Ovary (tissue), 9 donors: Measurements from ENCODE around the gene SPI1. TPM values are rescaled to one million over a fixed set of nuclear protein-coding genes. Genes with fewer than 3 reads are reported as not detected.

Experiments
- DNase-seq, 5 donors: peaks; one replicate each; pipeline ENCODE4 v3.0.0-alpha.2; 2019 to 2020
- H3K27ac ChIP-seq, 2 donors: fragments of 200-600 bp; one replicate each; pipeline versions ENCODE4 v1.5.1 to v1.8.0; 2019 to 2022
- H3K27me3 ChIP-seq: fragments of 200-600 bp; one replicate; pipeline ENCODE4 v1.8.0; 2022
- H3K36me3 ChIP-seq: fragments of 200-600 bp; sonication (generic); one replicate; pipeline ENCODE4 v1.5.1; 2019
- H3K4me1 ChIP-seq: one replicate; pipeline ENCODE4 v1.8.1; 2013; ENCODE audit warnings: mild to moderate bottlenecking, moderate library complexity; ENCODE audit not compliant: insufficient read depth
- H3K4me3 ChIP-seq: fragments of 200-600 bp; sonication (generic); one replicate; pipeline ENCODE4 v1.5.1; 2017
- H3K9me3 ChIP-seq, 2 donors: fragments of 200-600 bp in 1 of 2; sonication (generic) in 1 of 2; one replicate each; pipeline versions ENCODE4 v1.5.1 to v1.8.1; 2013 to 2019; ENCODE audit warnings: mild to moderate bottlenecking in 1 of 2, moderate library complexity in 1 of 2
- EP300 ChIP-seq: sonication (generic); formaldehyde crosslinking; IDR thresholded peaks from one replicate; pipeline ENCODE4 v1.6.1; 2017; ENCODE audit warnings: antibody characterized with exemption
- POLR2A ChIP-seq: fragments of 450-650 bp; IDR thresholded peaks from one replicate; pipeline ENCODE4 v1.6.1; 2017; ENCODE audit warnings: antibody characterized with exemption, mild to moderate bottlenecking, moderate library complexity
- WGBS, 3 donors: extraction: QIAGEN DNeasy Blood & Tissue Kit in 1 of 3; methylation state at CpG; one replicate each; pipeline versions ENCODE4 v1.1.5 to v1.1.7; 2013 to 2017; 5-methylcytosine and 5-hydroxymethylcytosine counted together
- intact Hi-C, 4 donors: fragments of 100-400 bp; cut with DNase I; formaldehyde crosslinking; loops; one replicate each; pipeline versions ENCODE4 v1.11.0 to v1.15.1; 2022 to 2023
- polyA plus RNA-seq, 2 donors: library from polyadenylated mRNA; stranded (reverse); fragments of 200-250 nt in 1 of 2; fragments of 350-450 nt in 1 of 2; fragmentation: Illumina TruSeq in 1 of 2; extraction: RNeasy Lipid Tissue Mini Kit (QIAGEN cat#74804) in 1 of 2; gene quantifications; one replicate each; pipeline ENCODE4 v1.2.3, GENCODE V29; 2013 to 2014
- total RNA-seq, 7 donors: library from RNA; depleted of rRNA in 2 of 7; stranded (reverse); fragments of >200 nt in 2 of 7; fragmentation: NEBNext Ultra II Directional in 3 of 7; extraction: Animal tissue kit (Norgen Biotek cat#: 25700) in 3 of 7; gene quantifications; one replicate each; pipeline versions ENCODE4 v1.1.0 to v1.2.4, GENCODE V29; 2016 to 2023
- TF ChIP-seq, protein P1 (sequence below), 3 donors: fragments of 450-650 bp in 2 of 3; fragments of 200-600 bp in 1 of 3; IDR thresholded peaks; one replicate each; pipeline versions ENCODE4 v1.5.1 to v1.8.0; 2016 to 2022; ENCODE audit warnings: antibody characterized with exemption in 3 of 3, mild to moderate bottlenecking in 1 of 3
- donor health status: DM: no; HTN: no; CAD: no; lungs with moderate emphysema.
- donor health status: DM: no; HTN: no; CAD: no.
- donor health status: Bipolar disorder and iron deficiency.
- donor health status: DM: yes; HTN: yes; CAD: no.
- donor health status: DM: no; HTN: no; CAD: no.
- donor health status: DM: yes; HTN: yes; CAD: no.

Gene SPI1
- total and polyA plus RNA-seq, 9 donors: 3.9 to 21.5 (median 6.8) TPM

DNA sequence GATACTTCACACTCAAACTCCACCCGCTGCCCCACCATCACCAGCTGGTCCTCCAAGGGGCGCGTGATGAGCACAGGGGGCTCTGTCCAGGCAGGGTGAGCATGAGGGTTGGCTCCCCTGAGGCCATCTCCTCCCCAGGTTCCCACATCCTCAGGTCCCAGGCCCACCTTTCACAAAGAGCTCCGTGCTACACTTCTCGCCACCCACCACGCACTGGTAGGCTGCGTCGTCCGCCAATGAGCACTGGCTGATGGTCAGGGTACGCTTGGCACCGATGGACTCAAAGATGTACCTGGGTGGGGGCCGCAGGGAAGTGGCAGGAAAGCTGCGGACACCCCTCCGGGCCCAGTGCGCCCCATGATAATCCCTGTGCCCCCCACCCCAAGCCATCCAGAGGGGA, 35.5 kb downstream of the SPI1 start:
- no peaks in the 10 kb centered on the region for H3K9me3 ChIP-seq
- no peak for DNase-seq
- no peaks in the 10 kb centered on the region for H3K27me3 ChIP-seq
- no peaks in the 10 kb centered on the region for H3K36me3 ChIP-seq
- WGBS, 3 donors: 93 to 98% (median 96%) methylated on average over 15 of the region's 15 CpGs
- TF ChIP-seq EP300: no peak
- TF ChIP-seq, protein P1, sequence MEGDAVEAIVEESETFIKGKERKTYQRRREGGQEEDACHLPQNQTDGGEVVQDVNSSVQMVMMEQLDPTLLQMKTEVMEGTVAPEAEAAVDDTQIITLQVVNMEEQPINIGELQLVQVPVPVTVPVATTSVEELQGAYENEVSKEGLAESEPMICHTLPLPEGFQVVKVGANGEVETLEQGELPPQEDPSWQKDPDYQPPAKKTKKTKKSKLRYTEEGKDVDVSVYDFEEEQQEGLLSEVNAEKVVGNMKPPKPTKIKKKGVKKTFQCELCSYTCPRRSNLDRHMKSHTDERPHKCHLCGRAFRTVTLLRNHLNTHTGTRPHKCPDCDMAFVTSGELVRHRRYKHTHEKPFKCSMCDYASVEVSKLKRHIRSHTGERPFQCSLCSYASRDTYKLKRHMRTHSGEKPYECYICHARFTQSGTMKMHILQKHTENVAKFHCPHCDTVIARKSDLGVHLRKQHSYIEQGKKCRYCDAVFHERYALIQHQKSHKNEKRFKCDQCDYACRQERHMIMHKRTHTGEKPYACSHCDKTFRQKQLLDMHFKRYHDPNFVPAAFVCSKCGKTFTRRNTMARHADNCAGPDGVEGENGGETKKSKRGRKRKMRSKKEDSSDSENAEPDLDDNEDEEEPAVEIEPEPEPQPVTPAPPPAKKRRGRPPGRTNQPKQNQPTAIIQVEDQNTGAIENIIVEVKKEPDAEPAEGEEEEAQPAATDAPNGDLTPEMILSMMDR (IDR thresholded peaks at IDR 0.05): no peak
- no peak for TF ChIP-seq POLR2A
- no peak overlapping the region for H3K4me3 ChIP-seq
- intact Hi-C loops: no loop called here
- H3K4me1 ChIP-seq: no peaks in the 10 kb centered on the region
- H3K27ac ChIP-seq: no peak overlapping the region

DNA sequence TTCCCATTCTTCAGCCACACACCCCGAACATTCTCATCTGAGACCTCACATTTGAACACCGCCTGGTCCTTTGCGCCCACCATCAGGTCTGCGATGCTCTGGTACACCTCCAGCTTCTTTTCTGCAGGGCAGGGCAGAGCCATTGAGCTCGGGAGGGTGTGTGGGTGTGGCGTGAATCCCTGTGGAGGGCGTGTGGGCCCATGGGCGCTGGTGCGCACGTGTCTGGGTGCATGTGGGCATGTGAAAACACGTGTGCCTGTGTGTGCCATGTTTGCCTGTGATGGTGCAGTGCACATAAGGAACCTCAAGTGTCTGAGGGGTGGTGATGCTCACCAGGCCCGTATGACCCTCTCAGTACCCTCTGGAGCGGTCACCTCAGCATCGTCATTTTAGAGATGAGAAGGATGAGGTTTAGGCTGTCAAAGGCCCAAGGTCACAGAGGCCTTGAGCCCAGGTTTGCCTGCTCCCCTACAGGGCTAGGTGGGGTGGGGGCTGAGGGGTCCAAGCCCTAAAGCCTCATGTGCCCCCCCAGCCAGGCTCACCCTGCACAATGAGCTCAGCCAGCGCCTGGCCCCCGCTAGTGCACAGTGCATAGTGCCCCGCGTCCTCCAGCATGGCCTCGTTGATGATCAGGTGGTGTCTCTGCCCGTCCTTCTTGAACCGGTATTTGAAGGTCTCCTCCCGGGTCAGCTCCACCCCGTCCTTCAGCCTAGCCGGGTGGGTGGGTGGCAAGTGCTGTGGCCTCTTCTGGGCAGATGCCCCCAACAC, 36.1 kb downstream of the SPI1 start:
- no peak for DNase-seq
- Histone ChIP-seq H3K27me3 (no peaks in the 10 kb centered on the region), H3K9me3 (no peaks in the 10 kb centered on the region), H3K4me3 (no peak overlapping the region), H3K4me1 (no peaks in the 10 kb centered on the region), H3K36me3 (no peaks in the 10 kb centered on the region), H3K27ac (no peak overlapping the region)
- 84 to 89% (median 85%) methylated on average over 24 of the region's 24 CpGs for WGBS, 3 donors
- intact Hi-C loops: no loop called here
- no peak for TF ChIP-seq POLR2A
- TF ChIP-seq EP300: no peak
- TF ChIP-seq, protein P1 (IDR thresholded peaks at IDR 0.05): no peak

DNA sequence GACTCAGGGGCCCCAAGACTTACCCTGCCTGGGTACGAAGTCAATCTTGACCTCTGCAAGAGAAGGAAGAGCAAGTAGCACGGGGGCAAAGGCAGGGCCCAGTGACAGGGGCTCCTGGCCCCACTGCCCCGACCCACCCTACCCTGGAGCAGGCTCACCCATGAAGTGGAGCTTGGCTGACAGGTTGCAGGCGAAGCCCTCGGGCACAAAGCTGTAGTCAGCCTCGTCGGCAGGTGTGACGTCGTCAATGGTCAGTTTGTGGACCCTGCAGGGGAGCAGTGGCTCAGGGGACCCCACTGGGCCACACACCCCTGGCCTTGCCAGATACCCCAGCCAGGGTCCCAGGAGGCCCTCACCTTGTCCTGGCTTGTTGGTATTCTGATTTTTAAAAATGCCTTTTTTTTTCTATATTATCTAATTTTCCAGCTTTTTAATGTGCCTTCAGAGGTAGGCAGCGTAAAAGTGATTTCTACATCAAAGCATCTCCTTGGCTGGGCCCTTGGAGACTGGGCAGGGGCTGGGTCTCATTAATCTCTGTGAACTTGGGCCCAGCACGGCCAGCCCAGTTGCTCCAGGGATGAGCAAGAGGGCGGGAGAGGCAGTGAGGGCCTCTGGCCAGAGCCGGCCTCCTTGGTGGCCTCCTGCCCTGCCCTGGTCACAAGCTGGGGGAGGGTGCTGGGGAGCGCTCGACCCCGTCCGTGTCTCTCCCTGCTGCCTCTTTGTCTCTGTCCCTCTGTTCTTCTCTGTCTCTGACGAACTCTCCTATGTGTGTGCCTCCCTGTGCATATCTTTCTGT, 37.2 kb downstream of the SPI1 start:
- Histone ChIP-seq H3K36me3 (no peaks in the 10 kb centered on the region), H3K27me3 (no peaks in the 10 kb centered on the region), H3K27ac (no peak overlapping the region), H3K4me3 (no peak overlapping the region), H3K9me3 (no peaks in the 10 kb centered on the region), H3K4me1 (no peaks in the 10 kb centered on the region)
- TF ChIP-seq, protein P1 (IDR thresholded peaks at IDR 0.05): no peak
- TF ChIP-seq EP300: no peak
- no peak for TF ChIP-seq POLR2A
- WGBS, 3 donors: 60 to 63% (median 62%) methylated on average over 17 to 18 of the region's 18 CpGs
- intact Hi-C loops: no loop called here
- no peak for DNase-seq

DNA sequence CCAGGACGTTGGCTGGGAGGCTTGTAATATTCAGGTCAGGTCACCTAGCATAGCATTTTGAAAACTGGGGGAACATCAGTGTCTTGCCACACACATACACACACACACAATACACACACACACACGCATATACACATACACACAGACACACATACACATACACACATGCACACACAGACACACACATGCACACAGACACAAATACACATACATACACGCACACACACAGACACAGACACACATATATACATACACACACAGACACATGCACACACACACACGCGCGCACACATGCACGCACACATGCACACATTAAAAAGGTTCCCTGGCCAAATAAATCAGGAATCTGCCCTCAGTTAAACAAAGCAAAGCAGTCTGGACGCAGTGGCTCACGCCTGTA, 38.3 kb downstream of the SPI1 start:
- intact Hi-C loops: no loop called here
- WGBS, 3 donors: 77 to 89% (median 79%) methylated on average over 9 of the region's 9 CpGs
- Histone ChIP-seq H3K27ac (no peak overlapping the region), H3K36me3 (no peaks in the 10 kb centered on the region), H3K9me3 (no peaks in the 10 kb centered on the region), H3K4me3 (no peak overlapping the region), H3K27me3 (no peaks in the 10 kb centered on the region), H3K4me1 (no peaks in the 10 kb centered on the region)
- TF ChIP-seq, protein P1 (IDR thresholded peaks at IDR 0.05): no peak
- TF ChIP-seq EP300 (no peak), POLR2A (no peak)
- no peak for DNase-seq
